IPS DF 4.7 (cell line): ENCODE measurements around the gene LRRTM3.

Source experiments
- DNase-seq: peaks from one replicate; pipeline ENCODE4 v3.0.0-alpha.2; 2013; ENCODE audit warnings: low spot score; ENCODE audit errors: extremely low read depth

LRRTM3 gene

GRCh38 chr10:67017218-67017617 lies 91.4 kb downstream of the LRRTM3 start:
- DNase-seq, result no peak

GRCh38 chr10:67022099-67022498 lies 96.3 kb downstream of the LRRTM3 start:
- no peak for DNase-seq

GRCh38 chr10:67033878-67034277 lies 108.0 kb downstream of the LRRTM3 start:
- DNase-seq, result no peak

- DNase-seq, result no peak
Observed at GRCh38 chr10:67036808-67037207, 111.0 kb downstream of the LRRTM3 start.

GRCh38 chr10:67043041-67043440 lies 117.2 kb downstream of the LRRTM3 start:
- DNase-seq, result no peak

GRCh38 chr10:67045404-67045803 lies 119.6 kb downstream of the LRRTM3 start:
- DNase-seq, result no peak

- DNase-seq, result no peak
Observed at GRCh38 chr10:67046507-67046906, 120.7 kb downstream of the LRRTM3 start.

GRCh38 chr10:67049988-67050387 lies 124.2 kb downstream of the LRRTM3 start:
- DNase-seq, result no peak

- DNase-seq, result no peak
Observed at GRCh38 chr10:67050415-67050814, 124.6 kb downstream of the LRRTM3 start.

GRCh38 chr10:67072654-67073053 lies 146.8 kb downstream of the LRRTM3 start:
- DNase-seq, result no peak

GRCh38 chr10:67075491-67075971 lies 149.7 kb downstream of the LRRTM3 start:
- DNase-seq, result no peak

- DNase-seq, result no peak
Observed at GRCh38 chr10:67076144-67076543, 150.3 kb downstream of the LRRTM3 start.

- DNase-seq, result no peak
Observed at GRCh38 chr10:67077376-67077775, 151.5 kb downstream of the LRRTM3 start.

- DNase-seq, result no peak
Observed at GRCh38 chr10:67079126-67079525, 153.3 kb downstream of the LRRTM3 start.

GRCh38 chr10:67086327-67087134 lies 160.7 kb downstream of the LRRTM3 start:
- no peak for DNase-seq

- DNase-seq, result no peak
Observed at GRCh38 chr10:67087135-67087425, 161.2 kb downstream of the LRRTM3 start.

GRCh38 chr10:67088036-67088435 lies 162.2 kb downstream of the LRRTM3 start:
- DNase-seq, result no peak

GRCh38 chr10:67095531-67095930 lies 169.7 kb downstream of the LRRTM3 start:
- no peak for DNase-seq

- DNase-seq, result peak; percentile 5
Observed at GRCh38 chr10:67098461-67098860, 172.6 kb downstream of the LRRTM3 start.

GRCh38 chr10:67100951-67101350 lies 175.1 kb downstream of the LRRTM3 start:
- no peak for DNase-seq

- DNase-seq, result no peak
Observed at GRCh38 chr10:67107670-67108069, 181.8 kb downstream of the LRRTM3 start.

- DNase-seq, result no peak
Observed at GRCh38 chr10:67110286-67110685, 184.4 kb downstream of the LRRTM3 start.

GRCh38 chr10:67112765-67113164 lies 186.9 kb downstream of the LRRTM3 start:
- DNase-seq, result no peak
